ENCODE measurements around the gene MICOS13. TPM values are rescaled to one million over a fixed set of nuclear protein-coding genes. Genes with fewer than 3 reads are reported as not detected.

The MICOS13 gene
- total RNA-seq, 1 experiment from 2014 or later = 93.5 TPM

DNA sequence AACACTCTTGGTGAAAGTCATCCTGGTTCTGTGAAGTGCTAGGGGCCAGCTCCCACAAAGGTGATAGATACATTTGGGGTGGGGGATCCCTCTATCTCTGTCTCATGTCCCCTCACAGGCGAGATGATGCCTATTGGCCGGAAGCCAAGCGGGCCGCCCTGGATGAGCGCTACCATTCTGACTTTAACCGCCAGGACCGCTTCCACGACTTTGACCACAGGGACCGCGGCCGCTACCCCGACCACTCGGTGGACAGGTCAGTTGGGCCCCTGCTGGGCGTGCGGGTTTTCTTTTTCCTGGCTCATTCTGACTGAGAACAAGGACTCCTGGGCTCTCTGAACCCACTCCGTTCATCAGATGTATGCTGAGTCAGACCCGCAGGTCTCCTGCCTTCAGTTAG lies 16.4 kb downstream of the MICOS13 start:
- DNase-seq (ENCODE audit: low read depth, low spot score) = no peak
- Histone ChIP-seq H3K4me1 (ENCODE audit: control insufficient read depth, insufficient read depth, low read length) (no peaks in the 10 kb centered on the region), H3K9me3 (ENCODE audit: control insufficient read depth, insufficient read depth, low read depth, low read length) (no peaks in the 10 kb centered on the region), H3K36me3 (ENCODE audit: control insufficient read depth, insufficient read depth, low read length) (peaks cover 12% of the 10 kb centered on the region), H3K27ac (ENCODE audit: low read length) (no peak overlapping the region), H3K4me3 (ENCODE audit: low read depth in 2 of 2, low read length in 2 of 2) (no peak overlapping the region), H3K27me3 (ENCODE audit: control insufficient read depth, insufficient read depth, low read length) (no peaks in the 10 kb centered on the region)
- in situ Hi-C loops (cut with HindIII; ENCODE audit: low pct_unique_long_range_greater_than_20kb, low sequenced_read_pairs) = no loop called here
- ATAC-seq = no peak
- CTCF ChIA-PET = no interaction called here
- POLR2A ChIA-PET = no interaction called here
- BruUV-seq (replicated peaks) = no TSS peak
- TF ChIP-seq, protein P1, sequence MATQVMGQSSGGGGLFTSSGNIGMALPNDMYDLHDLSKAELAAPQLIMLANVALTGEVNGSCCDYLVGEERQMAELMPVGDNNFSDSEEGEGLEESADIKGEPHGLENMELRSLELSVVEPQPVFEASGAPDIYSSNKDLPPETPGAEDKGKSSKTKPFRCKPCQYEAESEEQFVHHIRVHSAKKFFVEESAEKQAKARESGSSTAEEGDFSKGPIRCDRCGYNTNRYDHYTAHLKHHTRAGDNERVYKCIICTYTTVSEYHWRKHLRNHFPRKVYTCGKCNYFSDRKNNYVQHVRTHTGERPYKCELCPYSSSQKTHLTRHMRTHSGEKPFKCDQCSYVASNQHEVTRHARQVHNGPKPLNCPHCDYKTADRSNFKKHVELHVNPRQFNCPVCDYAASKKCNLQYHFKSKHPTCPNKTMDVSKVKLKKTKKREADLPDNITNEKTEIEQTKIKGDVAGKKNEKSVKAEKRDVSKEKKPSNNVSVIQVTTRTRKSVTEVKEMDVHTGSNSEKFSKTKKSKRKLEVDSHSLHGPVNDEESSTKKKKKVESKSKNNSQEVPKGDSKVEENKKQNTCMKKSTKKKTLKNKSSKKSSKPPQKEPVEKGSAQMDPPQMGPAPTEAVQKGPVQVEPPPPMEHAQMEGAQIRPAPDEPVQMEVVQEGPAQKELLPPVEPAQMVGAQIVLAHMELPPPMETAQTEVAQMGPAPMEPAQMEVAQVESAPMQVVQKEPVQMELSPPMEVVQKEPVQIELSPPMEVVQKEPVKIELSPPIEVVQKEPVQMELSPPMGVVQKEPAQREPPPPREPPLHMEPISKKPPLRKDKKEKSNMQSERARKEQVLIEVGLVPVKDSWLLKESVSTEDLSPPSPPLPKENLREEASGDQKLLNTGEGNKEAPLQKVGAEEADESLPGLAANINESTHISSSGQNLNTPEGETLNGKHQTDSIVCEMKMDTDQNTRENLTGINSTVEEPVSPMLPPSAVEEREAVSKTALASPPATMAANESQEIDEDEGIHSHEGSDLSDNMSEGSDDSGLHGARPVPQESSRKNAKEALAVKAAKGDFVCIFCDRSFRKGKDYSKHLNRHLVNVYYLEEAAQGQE (IDR thresholded peaks at IDR 0.05; ENCODE audit: insufficient read depth in 1 of 2, low read depth in 2 of 2, low read length in 1 of 2) = no peak
- TF ChIP-seq TCF7L2 (IDR thresholded peaks at IDR 0.05; ENCODE audit: low read depth, low read length) = no peak
- no peak for TF ChIP-seq POLR2AphosphoS5 (IDR thresholded peaks at IDR 0.05; ENCODE audit: low read depth, low read length)
- intact Hi-C loops (cut with micrococcal nuclease; ENCODE audit: unreplicated experiment) = no loop called here

DNA sequence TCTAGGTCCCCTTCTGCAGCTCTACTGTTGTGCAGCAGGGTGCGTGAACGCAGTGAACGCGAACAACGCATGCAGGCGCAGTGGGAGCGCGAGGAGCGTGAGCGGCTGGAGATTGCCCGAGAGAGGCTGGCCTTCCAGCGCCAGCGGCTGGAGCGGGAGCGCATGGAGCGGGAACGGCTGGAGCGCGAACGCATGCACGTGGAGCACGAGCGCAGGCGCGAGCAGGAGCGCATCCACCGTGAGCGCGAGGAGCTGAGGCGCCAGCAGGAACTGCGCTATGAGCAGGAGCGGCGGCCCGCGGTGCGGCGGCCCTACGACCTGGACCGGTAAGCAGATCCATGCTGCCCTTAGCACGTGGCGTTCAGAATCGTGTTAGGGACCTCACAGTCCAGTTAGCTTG lies 18.8 kb downstream of the MICOS13 start:
- ChIA-PET POLR2A (no interaction called here), CTCF (no interaction called here)
- no peak for DNase-seq (ENCODE audit: low read depth, low spot score)
- no peak overlapping the region for H3K4me3 ChIP-seq (ENCODE audit: low read depth in 2 of 2, low read length in 2 of 2)
- H3K9me3 ChIP-seq (ENCODE audit: control insufficient read depth, insufficient read depth, low read depth, low read length) = no peaks in the 10 kb centered on the region
- BruUV-seq (replicated peaks) = no TSS peak
- intact Hi-C loops (cut with micrococcal nuclease; ENCODE audit: unreplicated experiment) = no loop called here
- TF ChIP-seq SIN3A (IDR thresholded peaks at IDR 0.05; ENCODE audit: borderline replicate concordance, insufficient read depth, low read depth, low read length) (no peak), POLR2AphosphoS5 (IDR thresholded peaks at IDR 0.05; ENCODE audit: low read depth, low read length) (no peak)
- TF ChIP-seq, protein P2, sequence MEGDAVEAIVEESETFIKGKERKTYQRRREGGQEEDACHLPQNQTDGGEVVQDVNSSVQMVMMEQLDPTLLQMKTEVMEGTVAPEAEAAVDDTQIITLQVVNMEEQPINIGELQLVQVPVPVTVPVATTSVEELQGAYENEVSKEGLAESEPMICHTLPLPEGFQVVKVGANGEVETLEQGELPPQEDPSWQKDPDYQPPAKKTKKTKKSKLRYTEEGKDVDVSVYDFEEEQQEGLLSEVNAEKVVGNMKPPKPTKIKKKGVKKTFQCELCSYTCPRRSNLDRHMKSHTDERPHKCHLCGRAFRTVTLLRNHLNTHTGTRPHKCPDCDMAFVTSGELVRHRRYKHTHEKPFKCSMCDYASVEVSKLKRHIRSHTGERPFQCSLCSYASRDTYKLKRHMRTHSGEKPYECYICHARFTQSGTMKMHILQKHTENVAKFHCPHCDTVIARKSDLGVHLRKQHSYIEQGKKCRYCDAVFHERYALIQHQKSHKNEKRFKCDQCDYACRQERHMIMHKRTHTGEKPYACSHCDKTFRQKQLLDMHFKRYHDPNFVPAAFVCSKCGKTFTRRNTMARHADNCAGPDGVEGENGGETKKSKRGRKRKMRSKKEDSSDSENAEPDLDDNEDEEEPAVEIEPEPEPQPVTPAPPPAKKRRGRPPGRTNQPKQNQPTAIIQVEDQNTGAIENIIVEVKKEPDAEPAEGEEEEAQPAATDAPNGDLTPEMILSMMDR (IDR thresholded peaks at IDR 0.05) = no peak
- no peaks in the 10 kb centered on the region for H3K27me3 ChIP-seq (ENCODE audit: control insufficient read depth, insufficient read depth, low read length)
- H3K36me3 ChIP-seq (ENCODE audit: control insufficient read depth, insufficient read depth, low read length) = peaks cover 15% of the 10 kb centered on the region
- no peak for ATAC-seq
- in situ Hi-C loops (cut with HindIII; ENCODE audit: low pct_unique_long_range_greater_than_20kb, low sequenced_read_pairs) = no loop called here
- H3K27ac ChIP-seq (ENCODE audit: low read length) = no peak overlapping the region
- H3K4me1 ChIP-seq (ENCODE audit: control insufficient read depth, insufficient read depth, low read length) = no peaks in the 10 kb centered on the region

DNA sequence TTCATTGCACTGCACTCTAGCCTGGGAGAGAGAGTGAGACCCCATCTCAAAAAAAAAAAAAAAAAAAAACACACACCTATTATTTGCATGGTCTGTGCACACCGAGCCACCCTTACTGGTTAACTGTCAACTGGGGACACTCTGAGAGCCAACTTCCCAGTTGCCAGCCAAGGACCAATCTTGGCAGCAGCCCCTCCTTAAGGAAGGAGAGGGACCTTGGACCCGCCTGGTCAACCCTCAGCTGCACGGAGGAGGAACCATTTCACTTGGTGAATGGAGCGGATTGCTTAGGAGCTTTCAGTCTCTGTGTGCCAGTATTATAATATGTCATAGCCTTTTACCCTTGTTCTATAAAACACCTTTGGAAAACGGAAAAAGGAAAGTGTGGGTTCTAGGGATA lies 24.9 kb downstream of the MICOS13 start:
- in situ Hi-C loops (cut with HindIII; ENCODE audit: low pct_unique_long_range_greater_than_20kb, low sequenced_read_pairs) = no loop called here
- peaks cover 12% of the 10 kb centered on the region for H3K36me3 ChIP-seq (ENCODE audit: control insufficient read depth, insufficient read depth, low read length)
- ATAC-seq = no peak

More for the DNA sequence above, 24.9 kb downstream of the MICOS13 start:
- ChIA-PET CTCF (no interaction called here), POLR2A (no interaction called here)
- DNase-seq (ENCODE audit: low read depth, low spot score) = no peak
- no peak overlapping the region for H3K27ac ChIP-seq (ENCODE audit: low read length)
- H3K4me3 ChIP-seq (ENCODE audit: low read depth in 2 of 2, low read length in 2 of 2) = no peak overlapping the region
- BruUV-seq (replicated peaks) = no TSS peak
- no peaks in the 10 kb centered on the region for H3K9me3 ChIP-seq (ENCODE audit: control insufficient read depth, insufficient read depth, low read depth, low read length)
- no peak for TF ChIP-seq POLR2AphosphoS5 (IDR thresholded peaks at IDR 0.05; ENCODE audit: low read depth, low read length)
- no peak for TF ChIP-seq TCF7L2 (IDR thresholded peaks at IDR 0.05; ENCODE audit: low read depth, low read length)
- no peak for TF ChIP-seq SIN3A (IDR thresholded peaks at IDR 0.05; ENCODE audit: borderline replicate concordance, insufficient read depth, low read depth, low read length)
- TF ChIP-seq, protein P1 (IDR thresholded peaks at IDR 0.05; ENCODE audit: insufficient read depth in 1 of 2, low read depth in 2 of 2, low read length in 1 of 2) = no peak
- TF ChIP-seq, protein P2 (IDR thresholded peaks at IDR 0.05) = no peak
- no peaks in the 10 kb centered on the region for H3K4me1 ChIP-seq (ENCODE audit: control insufficient read depth, insufficient read depth, low read length)
- no peaks in the 10 kb centered on the region for H3K27me3 ChIP-seq (ENCODE audit: control insufficient read depth, insufficient read depth, low read length)
- intact Hi-C loops (cut with micrococcal nuclease; ENCODE audit: unreplicated experiment) = no loop called here
